Stimulated activated naive B cell treated with anti-CD40 and anti-IgM and Interleukin-4, amounts not matched to agents 10 μg/mL and 1 μg/mL and 100 μg/mL, for 72 hours (primary cell): ENCODE data around the gene TTC39C.
"Not testable (repeated sequence)": the region's sequence is repeated elsewhere in the genome, so short reads cannot be mapped to it uniquely, and the experiment has no call there.

Experiments used
- ATAC-seq, 2 donors: fragments of 150-1000 bp; cut with Tn5 transposase; replicated peaks; 2 replicates each; pipeline ENCODE4 v1.10.0; 2021; ENCODE audit warnings: moderate library complexity in 1 of 2
- DNase-seq: peaks from one replicate; pipeline ENCODE4 v3.0.0; 2021
- H3K27ac Mint-ChIP-seq: one replicate; pipeline ENCODE4 v1.8.0; 2022; ENCODE audit warnings: mild to moderate bottlenecking, mixed read lengths
- H3K27me3 Mint-ChIP-seq, 2 donors: one replicate each; pipeline ENCODE4 v1.8.0; 2022; ENCODE audit warnings: mixed read lengths in 2 of 2
- H3K36me3 Mint-ChIP-seq, 2 donors: one replicate each; pipeline ENCODE4 v1.8.0; 2022; ENCODE audit warnings: mixed read lengths in 2 of 2, mild to moderate bottlenecking in 1 of 2
- H3K4me1 Mint-ChIP-seq, 2 donors: one replicate each; pipeline ENCODE4 v1.8.0; 2022; ENCODE audit warnings: mixed read lengths in 2 of 2, mild to moderate bottlenecking in 1 of 2
- H3K4me3 Mint-ChIP-seq, 2 donors: one replicate each; pipeline ENCODE4 v1.8.0; 2022; ENCODE audit warnings: mild to moderate bottlenecking in 2 of 2, mixed read lengths in 2 of 2, moderate library complexity in 1 of 2
- H3K9me3 Mint-ChIP-seq, 2 donors: one replicate each; pipeline ENCODE4 v1.8.0; 2022; ENCODE audit warnings: mixed read lengths in 2 of 2, mild to moderate bottlenecking in 1 of 2

TTC39C gene

GRCh38 chr18:24142376-24142775, 127.8 kb downstream of the TTC39C start:
- peaks cover 8 to 14% of the 10 kb centered on the region in 2 donors for H3K4me1 Mint-ChIP-seq
- ATAC-seq (no peak), DNase-seq (no peak)
- H3K4me3 Mint-ChIP-seq = no peak overlapping the region
- peaks cover 11 to 18% of the 10 kb centered on the region in 2 donors for H3K36me3 Mint-ChIP-seq
- no peaks in the 10 kb centered on the region for H3K27me3 Mint-ChIP-seq
- no peak overlapping the region for H3K27ac Mint-ChIP-seq
- H3K9me3 Mint-ChIP-seq = peaks cover 0 to 2% of the 10 kb centered on the region in 2 donors

GRCh38 chr18:24149591-24149990, 135.0 kb downstream of the TTC39C start:
- not testable (repeated sequence) for H3K4me3 Mint-ChIP-seq
- H3K36me3 Mint-ChIP-seq = peaks cover 20 to 31% of the 10 kb centered on the region in 2 donors

GRCh38 chr18:24153397-24153796, 138.8 kb downstream of the TTC39C start:
- H3K36me3 Mint-ChIP-seq = peaks cover 14 to 20% of the 10 kb centered on the region in 2 donors
- H3K4me3 Mint-ChIP-seq = no peak overlapping the region
- H3K4me1 Mint-ChIP-seq = peaks cover 5 to 10% of the 10 kb centered on the region in 2 donors
- no peaks in the 10 kb centered on the region for H3K27me3 Mint-ChIP-seq
- ATAC-seq = peak; percentile 75 to 77
- no peak for DNase-seq
- H3K9me3 Mint-ChIP-seq = peaks cover 0 to 4% of the 10 kb centered on the region in 2 donors
- no peak overlapping the region for H3K27ac Mint-ChIP-seq

More at GRCh38 chr18:24149591-24149990, 135.0 kb downstream of the TTC39C start:
- Mint-ChIP-seq H3K27ac (peak overlapping the region; percentile 20), H3K4me1 (peaks cover 5 to 10% of the 10 kb centered on the region in 2 donors)
- DNase-seq, ATAC-seq, H3K9me3 Mint-ChIP-seq, H3K27me3 Mint-ChIP-seq: not testable (repeated sequence)

- no peak for ATAC-seq
- no peak for DNase-seq
- Mint-ChIP-seq H3K27ac (no peak overlapping the region), H3K36me3 (peaks cover 7 to 21% of the 10 kb centered on the region in 2 donors), H3K4me1 (peaks cover 5 to 9% of the 10 kb centered on the region in 2 donors), H3K27me3 (no peaks in the 10 kb centered on the region), H3K9me3 (no peaks in the 10 kb centered on the region), H3K4me3 (no peak overlapping the region)
These were observed 143.3 kb downstream of the TTC39C start for GRCh38 chr18:24157855-24158254.

GRCh38 chr18:24160086-24160485, 145.5 kb downstream of the TTC39C start:
- peaks cover 12 to 26% of the 10 kb centered on the region in 2 donors for H3K36me3 Mint-ChIP-seq
- DNase-seq (no peak), ATAC-seq (no peak)
- no peaks in the 10 kb centered on the region for H3K9me3 Mint-ChIP-seq
- no peak overlapping the region for H3K27ac Mint-ChIP-seq
- H3K4me3 Mint-ChIP-seq = no peak overlapping the region
- H3K4me1 Mint-ChIP-seq = no peaks in the 10 kb centered on the region
- no peaks in the 10 kb centered on the region for H3K27me3 Mint-ChIP-seq

GRCh38 chr18:24161304-24161703, 146.8 kb downstream of the TTC39C start:
- H3K4me3 Mint-ChIP-seq = no peak overlapping the region
- ATAC-seq (no peak), DNase-seq (no peak)
- H3K36me3 Mint-ChIP-seq = peaks cover 9 to 31% of the 10 kb centered on the region in 2 donors
- H3K9me3 Mint-ChIP-seq = no peaks in the 10 kb centered on the region
- H3K27ac Mint-ChIP-seq = no peak overlapping the region
- H3K4me1 Mint-ChIP-seq = no peaks in the 10 kb centered on the region
- H3K27me3 Mint-ChIP-seq = no peaks in the 10 kb centered on the region

- Mint-ChIP-seq H3K9me3 (no peaks in the 10 kb centered on the region), H3K27ac (no peak overlapping the region), H3K4me1 (no peaks in the 10 kb centered on the region), H3K4me3 (no peak overlapping the region), H3K27me3 (no peaks in the 10 kb centered on the region), H3K36me3 (peaks cover 7 to 22% of the 10 kb centered on the region in 2 donors)
- ATAC-seq = no peak
- DNase-seq = no peak
These were observed 153.9 kb downstream of the TTC39C start for GRCh38 chr18:24168496-24168895.

GRCh38 chr18:24170360-24170759, 155.8 kb downstream of the TTC39C start:
- no peak for DNase-seq
- peaks cover 0 to 3% of the 10 kb centered on the region in 2 donors for H3K4me1 Mint-ChIP-seq

GRCh38 chr18:24173997-24174396, 159.4 kb downstream of the TTC39C start:
- peaks cover 0 to 8% of the 10 kb centered on the region in 2 donors for H3K36me3 Mint-ChIP-seq
- DNase-seq = no peak
- H3K9me3 Mint-ChIP-seq = no peaks in the 10 kb centered on the region
- no peak for ATAC-seq
- no peak overlapping the region for H3K4me3 Mint-ChIP-seq
- H3K27ac Mint-ChIP-seq = no peak overlapping the region
- H3K4me1 Mint-ChIP-seq = peaks cover 19 to 20% of the 10 kb centered on the region in 2 donors
- no peaks in the 10 kb centered on the region for H3K27me3 Mint-ChIP-seq

More at GRCh38 chr18:24170360-24170759, 155.8 kb downstream of the TTC39C start:
- Mint-ChIP-seq H3K27ac (no peak overlapping the region), H3K9me3 (no peaks in the 10 kb centered on the region), H3K36me3 (peaks cover 2 to 14% of the 10 kb centered on the region in 2 donors), H3K27me3 (no peaks in the 10 kb centered on the region), H3K4me3 (no peak overlapping the region)
- ATAC-seq = no peak

- H3K4me3 Mint-ChIP-seq = peak overlapping the region; percentile 80 to 85
- H3K36me3 Mint-ChIP-seq = peaks cover 0 to 8% of the 10 kb centered on the region in 2 donors
- H3K27me3 Mint-ChIP-seq = no peaks in the 10 kb centered on the region
These were observed 162.3 kb downstream of the TTC39C start for GRCh38 chr18:24176727-24177416.

GRCh38 chr18:24177499-24178133, 163.1 kb downstream of the TTC39C start:
- no peaks in the 10 kb centered on the region for H3K9me3 Mint-ChIP-seq
- H3K27me3 Mint-ChIP-seq = no peaks in the 10 kb centered on the region
- peak overlapping the region; percentile 80 to 85 for H3K4me3 Mint-ChIP-seq
- peaks cover 22 to 24% of the 10 kb centered on the region in 2 donors for H3K4me1 Mint-ChIP-seq
- H3K27ac Mint-ChIP-seq = peak overlapping the region; percentile 96
- H3K36me3 Mint-ChIP-seq = peaks cover 0 to 8% of the 10 kb centered on the region in 2 donors
- DNase-seq = no peak
- no peak for ATAC-seq

More at GRCh38 chr18:24176727-24177416, 162.3 kb downstream of the TTC39C start:
- peak; percentile 95 to 96 for ATAC-seq
- peaks cover 22 to 23% of the 10 kb centered on the region in 2 donors for H3K4me1 Mint-ChIP-seq
- peak overlapping the region; percentile 96 for H3K27ac Mint-ChIP-seq
- no peaks in the 10 kb centered on the region for H3K9me3 Mint-ChIP-seq
- DNase-seq = peak; percentile 75

- Mint-ChIP-seq H3K4me1 (peaks cover 19 to 24% of the 10 kb centered on the region in 2 donors), H3K4me3 (no peak overlapping the region), H3K9me3 (no peaks in the 10 kb centered on the region), H3K27ac (no peak overlapping the region), H3K36me3 (peaks cover 0 to 3% of the 10 kb centered on the region in 2 donors), H3K27me3 (no peaks in the 10 kb centered on the region)
- no peak for ATAC-seq
- no peak for DNase-seq
These were observed 165.5 kb downstream of the TTC39C start for GRCh38 chr18:24180048-24180447.

GRCh38 chr18:24181806-24182205, 167.3 kb downstream of the TTC39C start:
- Mint-ChIP-seq H3K4me1 (peaks cover 10 to 17% of the 10 kb centered on the region in 2 donors), H3K4me3 (no peak overlapping the region), H3K36me3 (peaks cover 0 to 3% of the 10 kb centered on the region in 2 donors), H3K9me3 (no peaks in the 10 kb centered on the region), H3K27me3 (no peaks in the 10 kb centered on the region), H3K27ac (no peak overlapping the region)
- DNase-seq (no peak), ATAC-seq (no peak)
